ENCODE measurements around the gene KCP.

Gene KCP

DNA sequence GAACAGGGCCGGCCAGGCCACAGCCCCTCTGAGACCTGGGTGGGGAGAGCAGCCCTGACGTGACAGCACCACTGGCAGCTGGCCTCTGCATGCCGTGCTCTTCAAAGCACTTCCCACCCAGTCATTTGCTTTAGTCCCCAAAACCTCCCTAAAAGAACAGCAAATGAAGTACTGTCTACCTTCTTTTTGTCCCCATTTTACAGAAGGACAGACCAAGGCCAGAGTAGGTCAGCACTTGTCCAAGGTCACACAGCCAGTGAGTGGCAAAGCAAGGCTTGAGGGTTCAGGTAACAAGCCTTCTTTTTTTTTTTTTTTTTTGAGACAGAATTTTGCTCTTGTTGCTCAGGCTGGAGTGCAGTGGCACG lies 32.8 kb downstream of the KCP start:
- no peak for DNase-seq (ENCODE audit: low read depth, low spot score)

GRCh38 chr7:128876978-128877755 lies 33.3 kb downstream of the KCP start:
- DNase-seq (ENCODE audit: low read depth, low spot score): no peak
- H3K27ac ChIP-seq: no peak overlapping the region

More for the DNA sequence above, 32.8 kb downstream of the KCP start:
- H3K27ac ChIP-seq: no peak overlapping the region

- no peak for DNase-seq (ENCODE audit: low read depth, low spot score)
- H3K27ac ChIP-seq: no peak overlapping the region
Measured at GRCh38 chr7:128876586-128876977, 33.9 kb downstream of the KCP start.

GRCh38 chr7:128876127-128876526 lies 34.4 kb downstream of the KCP start:
- DNase-seq (ENCODE audit: low read depth, low spot score): no peak
- H3K27ac ChIP-seq: no peak overlapping the region

- H3K27ac ChIP-seq: no peak overlapping the region
- DNase-seq (ENCODE audit: low read depth, low spot score): no peak
Measured at GRCh38 chr7:128875523-128875948, 35.0 kb downstream of the KCP start.

GRCh38 chr7:128874140-128875031 lies 36.1 kb downstream of the KCP start:
- no peak for DNase-seq (ENCODE audit: low read depth, low spot score)
- H3K27ac ChIP-seq: no peak overlapping the region

DNA sequence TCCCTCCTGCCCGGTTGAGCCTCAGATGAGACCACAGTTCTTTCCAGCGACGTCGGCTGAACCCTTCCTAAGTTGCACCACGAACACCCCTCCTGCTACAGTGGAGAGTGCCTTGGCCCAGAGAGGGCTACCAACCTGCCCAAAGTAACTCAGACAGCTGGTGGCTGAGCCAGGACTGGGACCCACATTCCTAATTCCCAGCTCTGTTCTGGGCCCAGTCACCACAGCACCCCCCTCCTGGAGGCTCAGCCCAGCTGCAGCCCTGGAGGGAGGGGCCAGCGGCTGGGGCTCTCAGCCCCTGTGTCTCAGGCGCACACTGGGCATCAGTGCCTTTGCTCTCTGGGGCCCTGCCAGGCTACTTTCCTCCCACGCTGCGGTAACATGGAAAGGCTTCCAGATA lies 37.3 kb downstream of the KCP start:
- H3K27ac ChIP-seq: no peak overlapping the region
- no peak for DNase-seq (ENCODE audit: low read depth, low spot score)

DNA sequence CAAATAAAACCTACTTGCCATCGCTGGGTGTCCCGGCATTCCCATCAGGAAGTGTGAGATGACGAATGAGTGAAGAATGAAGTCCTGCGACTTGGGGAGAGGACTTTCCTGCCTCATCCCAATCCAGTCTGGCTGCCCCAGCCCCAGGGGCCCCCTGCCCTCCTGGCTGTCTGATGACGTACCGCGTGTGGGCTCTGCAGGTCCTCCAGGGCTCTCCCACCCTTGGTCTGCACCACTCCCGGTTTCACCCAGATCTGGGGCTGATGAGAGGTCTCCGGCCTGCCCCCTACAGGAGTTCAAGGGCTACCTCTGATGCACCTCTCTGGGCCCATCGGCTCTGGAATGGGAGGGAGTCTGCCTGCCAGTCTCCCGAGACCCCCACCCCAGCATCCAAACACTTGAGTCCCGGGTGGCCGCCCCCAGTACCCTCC lies 38.1 kb downstream of the KCP start:
- no peak for DNase-seq (ENCODE audit: low read depth, low spot score)
- no peak overlapping the region for H3K27ac ChIP-seq

GRCh38 chr7:128871050-128871449 lies 39.5 kb downstream of the KCP start:
- H3K27ac ChIP-seq: no peak overlapping the region
- no peak for DNase-seq (ENCODE audit: low read depth, low spot score)

- DNase-seq (ENCODE audit: low read depth, low spot score): no peak
- no peak overlapping the region for H3K27ac ChIP-seq
Measured at GRCh38 chr7:128869944-128870285, 40.6 kb downstream of the KCP start.

DNA sequence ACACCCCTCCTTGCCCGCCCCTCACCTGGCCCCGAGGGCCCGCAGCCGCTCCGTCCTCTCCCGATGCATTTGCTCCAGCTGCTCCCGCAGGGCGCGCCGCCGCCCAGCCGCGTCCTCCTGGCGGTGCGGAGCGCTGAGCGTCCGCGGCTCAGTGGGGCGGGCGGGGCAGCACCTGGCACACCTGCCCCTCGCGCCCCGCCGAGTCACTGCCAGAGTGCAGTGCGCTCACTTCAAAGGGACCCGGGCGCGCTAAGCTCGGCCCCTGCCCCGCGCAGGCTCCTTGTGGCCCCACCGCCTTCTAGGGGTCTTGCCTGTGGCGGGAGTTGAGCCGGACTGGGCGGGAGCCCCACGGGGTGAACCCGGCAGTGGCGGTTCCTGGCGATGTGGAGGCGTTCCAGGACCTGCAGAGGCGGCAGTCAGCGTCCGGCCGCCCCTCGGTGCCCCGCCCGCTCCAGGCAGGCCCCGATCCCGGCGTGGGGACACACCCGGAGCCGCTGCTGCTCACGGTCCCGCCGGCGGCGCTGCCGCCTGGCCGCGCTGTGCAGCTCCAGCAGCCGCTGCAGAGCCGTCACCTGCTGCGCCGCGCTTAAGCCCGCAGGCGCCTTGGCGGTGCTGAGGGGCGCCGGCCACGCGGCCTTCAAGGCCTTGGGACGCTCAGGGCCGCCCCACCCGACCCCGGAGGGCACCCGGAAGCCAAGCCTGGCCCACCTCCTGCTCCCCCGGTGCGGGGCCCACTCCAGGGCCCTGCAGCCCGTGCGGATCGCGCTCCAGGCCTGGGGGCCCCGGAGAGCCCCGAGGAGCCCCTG lies 41.2 kb downstream of the KCP start:
- no peak overlapping the region for H3K27ac ChIP-seq
- DNase-seq (ENCODE audit: low read depth, low spot score): no peak

DNA sequence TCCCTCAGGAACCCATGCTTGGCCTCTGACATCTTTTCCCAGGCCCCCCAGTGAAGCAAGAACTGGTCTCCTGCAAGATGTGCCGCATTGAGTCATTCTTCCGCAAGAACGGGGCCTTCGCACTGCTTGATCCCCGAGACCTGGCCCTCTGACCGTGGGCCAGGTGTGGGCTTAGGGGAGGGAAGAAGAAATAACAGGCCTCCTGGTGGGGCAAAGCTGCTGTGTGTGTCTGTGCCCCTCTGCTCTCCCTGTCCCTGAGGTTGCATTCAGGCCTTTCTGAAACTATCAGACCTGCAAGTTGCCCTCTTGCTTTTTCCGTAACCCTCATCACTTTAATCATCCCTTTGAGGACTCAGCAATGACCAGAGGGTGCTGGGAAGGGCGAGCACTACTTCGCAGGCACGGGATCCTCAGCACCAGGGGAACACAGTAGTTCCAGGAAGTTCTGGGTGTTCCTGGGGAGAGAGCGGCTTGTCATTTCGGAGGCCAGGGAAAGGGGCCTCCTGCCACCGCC lies 41.8 kb downstream of the KCP start:
- DNase-seq (ENCODE audit: low read depth, low spot score): no peak

GRCh38 chr7:128867842-128868623 lies 42.5 kb downstream of the KCP start:
- no peak for DNase-seq (ENCODE audit: low read depth, low spot score)
- no peak overlapping the region for H3K27ac ChIP-seq

More for the DNA sequence above, 41.8 kb downstream of the KCP start:
- no peak overlapping the region for H3K27ac ChIP-seq

GRCh38 chr7:128867241-128867640 lies 43.3 kb downstream of the KCP start:
- no peak for DNase-seq (ENCODE audit: low read depth, low spot score)
- no peak overlapping the region for H3K27ac ChIP-seq

GRCh38 chr7:128865996-128866877 lies 44.3 kb downstream of the KCP start:
- H3K27ac ChIP-seq: no peak overlapping the region

DNA sequence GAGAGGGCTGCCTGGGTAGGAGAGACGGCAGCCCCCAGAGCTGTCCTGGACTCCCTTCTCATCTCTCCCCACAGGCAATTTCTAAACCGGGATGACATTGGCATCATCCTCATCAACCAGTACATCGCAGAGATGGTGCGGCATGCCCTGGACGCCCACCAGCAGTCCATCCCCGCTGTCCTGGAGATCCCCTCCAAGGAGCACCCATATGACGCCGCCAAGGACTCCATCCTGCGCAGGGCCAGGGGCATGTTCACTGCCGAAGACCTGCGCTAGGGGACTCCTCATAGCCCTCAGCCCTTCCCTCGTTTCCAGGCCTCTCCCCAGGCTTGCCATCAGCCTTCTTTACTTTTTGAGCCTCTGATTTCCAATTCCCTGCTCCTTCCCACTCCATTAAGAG lies 45.2 kb downstream of the KCP start:
- H3K27ac ChIP-seq: no peak overlapping the region
- DNase-seq (ENCODE audit: low read depth, low spot score): no peak

More at GRCh38 chr7:128865996-128866877, 44.3 kb downstream of the KCP start:
- no peak for DNase-seq (ENCODE audit: low read depth, low spot score)

DNA sequence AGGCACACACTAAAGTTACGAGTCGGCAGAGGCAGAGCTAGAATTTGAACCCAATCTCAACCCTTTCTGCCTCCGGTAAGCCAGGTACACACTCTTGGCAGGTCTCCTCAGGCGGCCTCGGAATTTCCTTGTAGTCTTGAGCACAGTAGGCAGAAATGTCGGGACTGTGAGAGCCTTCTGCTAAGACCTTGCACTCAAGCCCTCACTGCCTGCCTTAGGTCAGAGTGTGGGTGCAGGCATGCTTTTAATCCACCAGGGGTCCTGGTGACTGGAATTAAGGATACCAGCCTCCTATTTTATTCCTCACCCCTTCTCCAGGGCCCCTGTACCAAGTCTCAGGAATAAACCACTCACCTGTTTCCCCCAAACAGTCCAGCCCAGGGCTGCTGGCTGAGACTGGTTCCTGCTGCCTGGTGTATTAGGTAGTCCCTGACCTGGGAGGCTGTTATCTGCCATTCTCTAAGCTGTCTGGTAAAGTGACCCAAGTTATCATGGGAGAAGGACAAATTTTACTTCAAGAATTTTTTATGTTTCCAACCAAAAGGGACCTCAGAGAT lies 47.0 kb downstream of the KCP start:
- no peak for DNase-seq (ENCODE audit: low read depth, low spot score)
- peak overlapping the region; percentile 62 for H3K27ac ChIP-seq
